KG1 (cell line): ENCODE measurements around the gene MSANTD2.

Experiments used
- DNase-seq: peaks from one replicate; lab custom pipeline; 2025; lab: John Stamatoyannopoulos, UW

MSANTD2 gene

DNA sequence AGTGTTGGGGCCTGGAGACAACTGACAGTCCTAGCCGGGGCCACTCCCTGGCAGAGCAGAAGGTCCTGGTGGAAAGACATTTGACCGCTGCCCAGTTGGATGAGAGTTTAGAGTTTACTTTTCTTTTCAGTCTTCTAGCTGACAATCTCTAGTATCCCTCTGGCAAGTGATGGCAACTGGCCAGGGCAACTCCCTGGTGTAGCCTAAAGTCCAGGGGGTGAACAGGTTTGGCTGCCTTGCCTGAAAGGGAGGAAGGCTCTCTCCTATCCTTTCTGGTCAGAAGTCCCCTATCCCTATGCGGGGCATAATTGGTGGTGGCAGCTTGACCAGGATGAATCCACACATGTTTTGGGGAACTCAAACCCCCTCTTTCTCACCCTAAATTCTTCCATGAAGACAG is 16.8 kb upstream of the MSANTD2 start:
- no peak for DNase-seq

DNA sequence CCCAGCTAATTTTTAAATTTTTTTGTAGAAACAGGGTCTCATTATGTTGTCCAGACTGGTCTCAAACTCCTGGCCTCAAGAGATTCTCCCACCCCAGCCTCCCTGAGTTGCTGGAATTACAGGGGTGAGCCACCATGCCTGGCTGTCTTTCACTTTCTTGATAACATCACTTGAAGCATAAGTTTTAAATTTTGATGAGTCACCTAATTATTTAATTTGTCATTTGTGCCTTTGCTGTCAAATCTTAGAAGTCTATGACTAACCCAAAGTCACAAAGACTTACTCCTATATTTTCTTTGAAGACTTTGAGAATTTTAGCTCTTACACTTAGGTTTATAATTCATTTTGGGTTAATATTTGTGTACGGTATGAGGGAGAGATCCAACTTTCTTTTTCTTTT is 14.5 kb upstream of the MSANTD2 start:
- DNase-seq, result no peak

DNA sequence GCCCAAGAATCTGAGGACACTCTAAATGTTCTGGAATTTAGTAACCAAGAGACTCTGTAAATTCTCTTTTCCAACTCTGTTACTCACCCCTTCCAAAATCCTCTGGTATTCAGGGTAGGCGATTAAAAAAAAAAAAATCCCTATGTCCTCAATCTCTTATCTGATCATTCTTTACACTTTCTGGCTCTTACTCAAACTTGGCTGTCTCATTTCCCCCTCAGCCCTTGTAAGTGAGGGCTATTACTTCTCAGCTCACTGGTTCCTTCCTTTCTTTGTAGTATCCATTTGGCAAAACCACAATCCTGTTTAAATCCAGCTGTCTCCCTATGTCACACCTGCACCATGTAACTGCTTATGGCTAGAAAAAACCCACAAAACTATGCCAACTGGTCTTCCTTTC is 12.7 kb upstream of the MSANTD2 start:
- DNase-seq, result no peak

DNA sequence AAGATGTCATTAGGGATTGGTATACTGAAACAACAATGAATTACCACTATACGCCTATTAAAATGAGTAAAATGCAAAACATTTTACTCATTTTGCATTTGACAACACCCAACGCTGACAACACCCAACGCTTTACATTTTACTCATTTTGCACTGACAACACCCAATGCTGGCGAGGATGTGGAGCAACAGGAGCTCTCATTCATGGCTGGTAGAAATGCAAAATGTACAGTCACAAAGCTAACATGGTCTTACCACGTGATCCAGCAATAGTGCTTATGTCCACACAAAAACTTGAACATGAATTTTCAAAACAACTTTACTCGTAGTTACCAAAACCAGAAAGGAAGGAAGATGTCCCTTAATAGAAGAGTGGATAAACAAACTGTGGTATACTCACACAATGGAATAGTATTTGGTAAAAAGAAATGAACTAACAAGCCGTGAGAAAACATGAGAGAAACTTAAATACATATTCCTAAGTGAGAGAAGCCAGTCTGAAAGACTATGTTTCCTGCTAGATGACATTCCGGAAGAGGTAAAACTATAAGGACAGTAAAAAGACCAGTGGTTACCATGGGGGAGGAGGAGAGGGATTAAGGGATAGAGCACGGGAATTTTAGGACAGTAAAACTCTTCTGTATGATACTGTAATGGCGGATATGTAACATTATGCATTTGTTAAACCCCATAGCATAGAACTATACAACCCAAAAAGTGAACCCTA is 11.4 kb upstream of the MSANTD2 start:
- no peak for DNase-seq

DNA sequence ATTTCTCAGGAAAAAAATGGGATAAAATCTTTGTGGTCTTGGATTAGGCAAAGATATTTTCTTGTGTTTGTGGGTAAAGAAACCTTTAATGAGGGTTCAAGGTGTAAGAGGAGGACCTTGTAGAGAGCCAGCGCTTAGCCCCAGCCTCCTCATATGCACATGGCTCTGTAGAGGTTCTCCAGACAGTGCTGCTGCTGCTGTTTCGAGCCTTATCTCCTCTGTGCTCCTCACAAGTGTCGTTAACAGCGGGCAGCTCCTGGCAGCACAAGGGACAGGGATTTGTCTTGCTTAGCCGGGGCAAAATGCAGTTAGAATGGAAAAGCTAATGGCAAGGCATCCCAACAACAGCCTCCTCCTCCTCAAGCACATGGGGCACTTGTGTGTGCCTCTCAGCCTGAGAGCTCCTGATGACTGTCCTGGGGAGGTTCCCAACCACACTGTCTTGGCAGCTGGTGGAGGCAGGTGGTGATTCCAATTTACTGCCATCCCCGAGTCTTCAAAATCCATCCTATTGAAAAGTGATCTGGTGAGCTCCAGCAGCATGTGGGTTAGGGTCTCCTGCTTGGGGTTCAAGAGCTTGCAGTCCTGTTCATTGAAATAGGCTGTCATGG is 7.6 kb upstream of the MSANTD2 start:
- no peak for DNase-seq

DNA sequence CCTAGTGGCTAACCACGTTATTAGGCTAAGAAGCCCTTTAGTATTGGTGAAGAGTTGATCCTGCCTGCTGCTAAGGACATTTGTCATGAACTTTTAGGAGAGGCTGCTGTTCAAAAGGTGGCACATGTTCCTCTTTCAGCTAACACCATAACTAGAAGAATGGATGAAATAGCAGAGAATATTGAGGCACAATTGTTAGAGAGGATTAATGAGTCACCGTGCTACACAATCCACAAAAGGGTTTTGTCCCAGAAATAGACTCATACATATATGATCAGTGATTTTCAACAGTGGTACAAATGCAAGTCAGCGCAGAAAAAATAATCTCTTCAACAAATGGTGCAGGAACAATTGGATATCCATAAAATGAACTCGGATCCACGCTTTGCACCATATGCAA is 7.0 kb upstream of the MSANTD2 start:
- no peak for DNase-seq

DNA sequence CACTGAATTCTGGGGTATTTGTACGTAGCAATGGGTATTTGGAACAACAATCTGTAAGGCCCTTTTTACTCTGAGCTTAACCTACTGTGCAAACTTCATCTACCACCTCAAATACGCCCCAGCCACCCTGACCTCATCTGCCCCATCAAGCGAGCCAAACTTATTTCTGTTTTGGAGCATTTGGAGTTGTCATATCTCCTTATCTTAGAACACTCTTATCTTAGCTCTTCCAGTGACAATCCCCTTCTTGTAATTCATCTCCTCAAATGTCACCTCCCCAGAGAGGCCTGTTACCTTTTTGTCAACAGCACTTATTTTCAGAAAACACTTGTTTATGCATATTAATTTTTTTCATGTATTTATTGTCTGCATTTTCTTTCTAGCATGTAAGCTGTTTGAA is 4.7 kb upstream of the MSANTD2 start:
- DNase-seq, result no peak

DNA sequence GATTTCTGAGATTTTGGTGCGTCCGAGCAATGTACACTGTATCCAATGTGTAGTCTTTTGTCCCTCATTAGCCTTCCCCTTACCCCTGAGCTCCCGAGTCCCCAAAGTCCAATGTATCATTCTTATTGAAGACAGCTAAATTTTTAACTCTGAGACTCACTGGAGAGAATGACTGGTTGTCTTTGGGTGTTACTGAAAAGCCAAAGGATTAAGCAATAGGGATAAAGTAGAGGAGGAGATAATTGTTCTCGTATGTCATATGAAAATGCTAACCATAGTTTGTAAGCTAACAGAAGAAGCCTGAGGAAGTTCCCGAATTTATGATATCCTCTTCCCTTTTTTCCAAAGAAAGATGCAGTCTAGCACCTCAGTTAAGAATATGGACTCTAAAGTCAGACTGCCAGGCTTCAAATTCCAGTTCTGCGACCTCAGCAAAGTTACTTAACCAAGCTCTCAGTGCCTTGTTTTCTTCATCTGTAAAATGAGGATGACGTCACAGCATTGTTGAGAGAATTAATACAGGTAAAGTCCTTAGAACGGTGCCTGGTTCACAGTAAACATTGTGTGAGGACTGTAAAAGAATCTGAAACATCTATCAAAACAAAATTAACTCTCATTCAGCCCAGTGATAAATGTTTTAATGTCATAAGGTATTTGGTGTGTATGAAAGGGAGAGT is 1.6 kb upstream of the MSANTD2 start:
- DNase-seq, result no peak

DNA sequence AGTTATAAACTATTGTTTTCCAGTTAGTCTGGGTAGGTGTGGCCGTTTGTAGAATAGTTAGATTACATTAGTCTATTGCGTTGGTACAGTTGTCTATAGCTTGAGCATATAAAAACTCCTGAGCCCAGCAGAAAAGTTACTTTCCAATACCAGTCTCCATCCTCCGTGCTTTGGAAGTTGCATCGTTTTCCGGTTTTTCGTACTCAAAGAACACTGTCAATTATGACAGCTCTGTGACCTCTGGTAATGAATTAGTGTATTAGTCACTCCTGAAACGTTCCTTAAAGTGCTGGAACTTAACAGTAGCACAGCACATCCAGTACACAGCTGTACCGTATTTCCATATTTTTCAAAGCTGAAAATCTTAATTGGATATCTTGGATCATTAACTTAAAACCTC is 808 bp upstream of the MSANTD2 start:
- DNase-seq, result no peak

DNA sequence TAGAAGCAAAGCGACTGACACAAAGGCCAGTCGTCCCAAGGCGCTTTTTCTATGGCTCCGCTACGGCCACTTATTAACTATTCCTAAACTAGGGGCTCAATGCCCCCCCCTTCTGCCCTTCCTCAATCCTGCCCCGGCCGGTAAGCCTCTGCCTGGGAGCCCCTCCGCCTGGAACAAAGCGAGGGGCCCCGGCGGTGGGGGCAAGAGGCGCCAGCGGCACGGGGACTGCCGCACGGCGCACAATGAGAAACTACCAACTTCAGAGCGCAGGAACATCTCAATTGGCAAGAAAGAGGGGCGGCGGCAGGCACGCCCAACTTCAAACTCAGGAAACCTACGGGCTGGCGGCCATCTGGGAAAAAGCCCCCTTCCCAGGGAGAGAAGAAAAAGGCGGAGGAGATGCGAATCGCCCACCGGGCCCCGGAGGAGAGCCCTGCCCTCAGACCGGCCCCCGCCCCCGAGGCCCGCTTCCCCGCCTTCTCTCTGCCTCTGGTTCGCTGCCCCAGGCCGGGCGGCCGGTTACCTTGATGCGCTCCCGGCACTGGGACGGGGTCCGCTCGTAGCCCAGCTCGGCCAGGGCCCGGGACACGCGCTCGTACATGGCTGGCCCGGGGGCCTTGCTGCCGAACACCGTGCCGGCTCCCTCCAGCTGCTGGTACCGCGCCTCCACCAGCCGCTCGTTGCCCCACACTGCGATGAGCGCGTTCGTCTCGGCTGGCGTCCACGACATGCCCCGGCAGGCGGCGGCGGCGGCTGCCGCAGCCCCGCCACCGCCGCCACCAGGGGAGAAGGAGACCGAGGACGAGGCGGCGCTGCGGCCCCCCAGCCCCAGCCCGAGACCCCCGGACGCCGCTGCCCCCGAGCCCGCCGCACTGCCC is 619 bp downstream of the MSANTD2 start:
- DNase-seq, result no peak

DNA sequence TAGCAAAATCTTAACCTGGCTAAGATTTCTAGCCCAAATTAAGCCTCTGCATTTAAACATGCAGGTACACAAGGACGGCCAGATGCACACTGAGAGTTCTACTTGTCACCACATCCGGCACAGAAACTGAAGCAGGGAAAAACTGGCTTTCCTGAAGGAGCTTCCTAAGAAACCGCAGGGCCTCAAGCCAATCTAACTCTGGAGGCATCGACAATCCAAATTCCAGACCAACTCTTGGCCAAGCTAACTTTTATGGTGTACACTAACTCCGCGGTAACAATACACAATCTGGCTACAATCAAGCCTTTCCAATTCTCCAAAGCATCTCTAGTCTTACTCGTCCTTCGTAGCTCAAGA is 1.2 kb downstream of the MSANTD2 start:
- peak; percentile 29 for DNase-seq

DNA sequence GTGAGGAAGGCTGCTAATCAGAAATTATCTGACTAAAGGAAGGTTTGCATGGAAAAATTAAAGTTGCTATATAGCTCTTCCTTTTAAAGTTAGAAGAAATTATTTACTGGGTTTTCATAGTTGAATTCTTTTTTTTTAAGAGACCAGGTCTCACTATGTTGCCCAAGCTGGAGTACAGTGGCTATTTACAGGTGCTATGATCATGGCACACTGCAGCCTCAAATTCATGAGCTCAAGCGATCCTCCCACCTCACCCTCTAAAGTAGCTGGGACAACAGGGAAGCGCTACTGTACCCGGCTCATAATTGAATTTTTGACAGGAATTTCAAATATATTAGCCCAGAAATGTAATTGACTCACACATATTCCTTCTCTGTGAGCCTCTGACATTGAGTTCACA is 3.9 kb downstream of the MSANTD2 start:
- no peak for DNase-seq

DNA sequence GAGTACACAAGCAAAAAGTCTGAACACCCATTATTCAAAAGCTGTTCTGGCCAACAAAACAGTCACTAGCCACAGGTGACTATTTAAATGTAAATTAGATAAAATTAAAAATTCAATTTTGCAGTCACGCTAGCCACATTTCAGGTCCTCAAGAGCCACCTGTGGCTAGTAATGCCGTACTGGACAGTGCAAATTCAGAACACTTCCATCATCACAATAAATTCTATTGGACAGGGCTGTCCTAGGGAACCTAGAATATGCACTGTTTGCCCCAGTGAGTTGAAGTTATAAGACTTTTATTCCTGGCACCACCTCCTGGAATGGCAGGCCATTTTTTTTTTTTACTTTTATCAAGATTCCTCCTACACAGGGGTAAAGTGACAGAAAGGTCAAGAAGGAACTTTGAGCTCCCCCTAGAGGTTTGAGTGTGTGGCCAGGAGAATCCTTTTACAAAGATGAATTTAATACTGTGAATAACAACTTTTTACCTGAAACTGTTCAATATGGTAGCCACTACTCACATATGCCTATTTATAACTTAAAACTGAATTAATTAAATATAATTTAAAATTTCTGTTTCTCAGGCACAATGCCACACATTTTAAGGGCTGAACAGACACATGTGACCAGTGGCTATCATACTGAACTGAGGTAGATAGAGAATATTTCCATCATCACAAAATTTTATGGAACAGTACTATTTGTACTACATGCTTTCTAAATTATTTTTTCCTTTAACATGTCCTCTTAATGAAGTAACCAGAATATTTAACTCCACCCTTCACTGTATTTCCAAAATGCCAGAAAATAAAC is 6.5 kb downstream of the MSANTD2 start:
- DNase-seq, result peak; percentile 65

DNA sequence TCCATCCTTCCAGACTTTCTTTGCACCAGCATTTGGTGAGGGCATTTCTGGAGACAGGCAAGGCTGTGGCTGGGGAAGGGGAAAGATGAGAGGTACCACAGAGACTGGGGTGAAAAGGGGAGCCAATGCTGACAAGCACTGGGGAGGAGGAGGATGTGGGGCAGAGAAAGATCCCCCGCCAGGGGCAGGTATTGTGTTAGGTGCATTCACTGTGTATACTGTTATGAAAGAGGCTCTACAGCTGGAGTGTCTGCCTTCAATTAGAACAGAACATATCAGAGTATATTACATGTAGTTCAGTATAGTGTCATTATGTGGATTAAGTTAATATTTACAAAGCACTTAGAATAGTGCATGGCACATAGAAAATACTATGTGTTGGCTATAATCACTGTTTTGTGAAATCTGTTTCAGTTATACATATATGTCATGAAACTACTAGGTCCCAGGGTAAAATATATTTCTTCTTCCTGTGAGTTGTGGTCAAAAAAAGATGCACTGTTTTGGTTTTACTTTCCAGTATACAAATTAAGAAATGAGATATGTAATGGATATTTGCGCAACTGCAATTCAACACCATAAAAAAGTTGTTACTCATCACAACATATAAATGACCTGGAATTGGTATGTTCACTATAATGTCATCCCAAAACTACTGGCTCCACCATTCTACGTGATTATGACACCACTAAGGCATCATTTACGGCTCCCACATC is 8.4 kb downstream of the MSANTD2 start:
- no peak for DNase-seq

DNA sequence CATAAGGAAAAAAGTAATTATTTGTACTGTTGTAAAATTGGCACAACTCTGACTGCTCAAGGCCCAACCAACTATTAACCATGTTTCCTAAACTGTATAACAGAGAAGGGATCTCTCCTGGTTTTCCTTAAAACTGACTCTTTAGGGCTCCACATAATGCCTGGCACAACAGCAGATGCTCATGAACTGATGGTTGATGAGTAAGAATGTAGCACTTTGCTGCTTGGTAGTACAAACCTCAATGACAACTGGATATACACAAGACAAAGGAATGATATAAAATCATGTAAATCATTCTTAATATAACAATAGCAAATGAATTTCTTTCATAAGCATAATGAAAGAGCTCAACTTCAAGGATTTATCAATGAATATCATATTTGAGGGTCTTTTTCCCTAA is 11.7 kb downstream of the MSANTD2 start:
- no peak for DNase-seq

DNA sequence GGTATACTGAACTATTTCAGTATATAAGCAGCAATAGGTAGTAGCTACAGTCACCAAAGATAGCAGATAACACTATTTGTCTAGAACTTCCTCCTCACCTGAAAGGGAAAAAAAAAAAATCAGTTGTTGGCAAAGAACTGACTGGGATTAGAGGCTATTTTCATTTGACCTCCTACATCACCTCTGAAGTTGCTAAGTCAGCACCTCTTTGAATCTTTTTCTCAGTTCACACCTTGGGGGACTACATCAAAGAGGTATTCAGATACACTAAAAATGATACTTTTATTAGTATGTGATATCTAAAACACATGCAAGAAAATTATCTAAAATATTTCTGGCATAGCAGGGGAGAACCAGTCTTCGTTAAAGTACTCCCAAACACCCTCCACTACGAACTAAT is 16.2 kb downstream of the MSANTD2 start:
- DNase-seq, result no peak

DNA sequence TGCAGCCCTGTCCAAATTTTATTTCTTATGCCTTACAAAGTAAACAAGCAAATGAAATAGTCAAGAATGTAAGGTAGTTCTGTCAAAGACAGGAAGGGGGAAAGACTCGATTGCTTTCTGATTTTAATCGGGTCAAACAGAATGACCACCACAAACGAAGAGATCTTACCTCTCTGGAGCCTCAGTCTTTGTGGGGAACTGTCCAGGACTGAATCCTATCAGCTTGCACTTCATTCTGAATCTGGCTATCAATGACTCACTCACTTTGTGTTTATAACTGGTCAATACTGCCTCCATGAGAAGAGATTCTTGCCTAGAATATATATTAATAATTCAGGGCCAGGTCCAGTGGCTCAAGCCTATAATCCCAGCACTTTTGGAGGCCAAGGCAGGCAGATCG is 17.2 kb downstream of the MSANTD2 start:
- DNase-seq, result no peak

DNA sequence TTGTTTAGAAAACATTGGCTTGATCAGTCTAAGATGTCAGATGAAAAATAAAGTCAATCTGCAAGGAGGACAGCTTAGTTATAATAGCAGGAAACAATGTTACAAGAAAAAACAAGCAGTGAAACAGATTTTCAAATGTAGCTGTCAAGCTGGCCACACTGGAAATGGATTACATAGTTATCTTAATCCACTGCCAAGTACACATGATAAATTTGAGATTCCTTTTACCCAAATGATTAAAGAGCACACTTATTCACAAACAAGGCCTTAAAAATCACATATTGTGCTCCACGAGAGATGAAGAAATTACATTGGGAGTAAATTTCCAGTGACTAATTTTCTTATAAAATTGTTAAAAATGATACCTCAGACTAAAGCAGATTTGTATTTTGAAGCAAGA is 20.6 kb downstream of the MSANTD2 start:
- DNase-seq, result no peak

DNA sequence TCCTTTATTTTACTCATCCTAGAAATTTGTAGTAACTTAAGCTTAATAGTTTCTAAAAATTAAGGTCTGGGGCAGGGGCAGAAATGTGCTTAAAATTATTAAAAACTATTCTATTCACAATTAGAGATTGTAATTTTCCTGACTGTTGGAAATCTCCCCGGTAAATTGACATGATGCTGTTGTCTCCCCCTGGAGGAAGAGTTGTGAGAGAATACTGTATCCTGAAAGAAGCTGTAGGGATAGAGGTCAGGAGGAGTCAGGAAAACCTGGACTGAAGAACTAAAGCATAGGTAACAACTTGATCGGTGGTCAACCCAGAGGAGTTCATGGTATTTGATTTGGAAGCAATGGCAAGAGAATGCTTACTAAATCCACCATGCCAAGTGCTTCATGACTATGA is 21.9 kb downstream of the MSANTD2 start:
- DNase-seq, result no peak

DNA sequence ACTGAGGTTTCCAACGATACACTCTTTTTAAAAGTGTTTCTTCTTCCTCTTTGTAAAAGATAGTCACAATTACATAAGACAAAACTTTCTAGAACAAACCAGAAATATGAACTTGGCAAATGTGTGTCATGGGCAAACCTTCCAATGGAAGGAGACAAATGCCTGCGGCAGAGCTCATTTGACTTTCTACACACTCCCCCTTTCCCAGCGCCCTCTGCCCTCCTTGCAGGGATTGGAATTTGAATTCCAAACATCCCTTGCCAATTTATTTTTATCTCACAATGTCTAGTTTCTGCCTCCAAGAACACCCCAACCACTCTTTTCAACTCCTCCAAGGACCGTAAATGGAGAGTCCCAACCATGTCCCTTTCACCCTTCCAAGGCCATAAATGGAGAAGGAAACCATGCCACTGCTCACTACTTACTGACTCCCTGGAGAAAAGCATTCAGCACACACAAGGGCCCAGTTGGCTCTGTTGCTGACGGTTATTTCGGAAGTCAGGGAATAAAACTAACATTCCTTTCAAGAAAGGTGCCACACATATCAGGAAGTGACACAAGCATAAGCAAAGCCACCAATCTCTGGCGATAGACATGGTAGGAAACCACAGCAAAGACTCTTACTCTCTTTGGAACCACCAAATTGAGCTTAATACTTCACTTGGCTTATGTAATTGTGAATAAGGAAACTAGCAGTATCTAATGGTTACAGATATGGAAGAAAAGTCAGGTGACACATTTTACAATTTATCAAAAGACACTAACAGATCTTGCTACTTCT is 23.2 kb downstream of the MSANTD2 start:
- DNase-seq, result no peak
